Sigmoid colon (tissue), 7 donors: ENCODE data around the gene RBM19. TPM values are rescaled to one million over a fixed set of nuclear protein-coding genes. Genes with fewer than 3 reads are reported as not detected.

Source experiments
- DNase-seq: peaks from one replicate; pipeline ENCODE4 v3.0.0-alpha.2; 2019
- H3K27ac ChIP-seq, 4 donors: fragments of 200-600 bp; sonication (generic); one replicate each; pipeline ENCODE4 v1.5.1; 2016 to 2019; ENCODE audit warnings: mild to moderate bottlenecking in 1 of 4
- H3K27me3 ChIP-seq, 3 donors: fragments of 200-600 bp; sonication (generic); one replicate each; pipeline ENCODE4 v1.5.1; 2019; ENCODE audit warnings: mild to moderate bottlenecking in 1 of 3
- H3K36me3 ChIP-seq, 4 donors: fragments of 200-600 bp; sonication (generic); one replicate each; pipeline ENCODE4 v1.5.1; 2016 to 2019
- H3K4me1 ChIP-seq, 4 donors: fragments of 200-600 bp; sonication (generic); one replicate each; pipeline ENCODE4 v1.5.1; 2017 to 2019
- H3K4me3 ChIP-seq, 4 donors: fragments of 200-600 bp; sonication (generic); one replicate each; pipeline ENCODE4 v1.5.1; 2017 to 2019; ENCODE audit warnings: mild to moderate bottlenecking in 2 of 4, moderate library complexity in 1 of 4
- H3K9me3 ChIP-seq, 4 donors: fragments of 200-600 bp in 3 of 4; sonication (generic) in 3 of 4; one replicate each; pipeline versions ENCODE4 v1.5.1 to v1.6.1; 2013 to 2019
- CTCF ChIP-seq, 4 experiments: fragments of 450-650 bp in 3 of 4; fragments of 200-600 bp in 1 of 4; IDR thresholded peaks; one replicate each; pipeline ENCODE4 v1.5.1; 2016 to 2019; ENCODE audit warnings: antibody characterized with exemption in 4 of 4, mild to moderate bottlenecking in 3 of 4, moderate library complexity in 2 of 4
- EP300 ChIP-seq, 4 donors: sonication (generic); formaldehyde crosslinking; IDR thresholded peaks; one replicate each; pipeline ENCODE4 v1.6.1; 2017; ENCODE audit warnings: antibody characterized with exemption in 4 of 4
- POLR2A ChIP-seq, 2 donors: fragments of 450-650 bp; IDR thresholded peaks; one replicate each; pipeline ENCODE4 v1.6.1; 2016; ENCODE audit warnings: antibody characterized with exemption in 2 of 2, mild to moderate bottlenecking in 2 of 2, moderate library complexity in 2 of 2
- POLR2AphosphoS5 ChIP-seq, 4 donors: sonication (generic); formaldehyde crosslinking; IDR thresholded peaks; one replicate each; pipeline ENCODE4 v1.6.1; 2017; ENCODE audit warnings: antibody characterized with exemption in 4 of 4
- WGBS, 2 donors: extraction: QIAGEN DNeasy Blood & Tissue Kit; methylation state at CpG; one replicate each; pipeline ENCODE4 v1.1.7; 2013; 5-methylcytosine and 5-hydroxymethylcytosine counted together
- intact Hi-C: fragments of 100-400 bp; cut with DNase I; formaldehyde crosslinking; loops from one replicate; pipeline ENCODE4 v1.15.1; 2023
- polyA plus RNA-seq, 3 donors: library from polyadenylated mRNA; stranded (reverse); fragments of 200-250 nt; gene quantifications; one replicate each; pipeline ENCODE4 v1.2.3, GENCODE V29; 2013
- total RNA-seq, 4 donors: library from RNA; depleted of rRNA; stranded (reverse); fragments of >200 nt; gene quantifications; one replicate each; pipeline ENCODE4 v1.1.0, GENCODE V29; 2016
- donor health status: healthy with polysubstance abuse.
- donor health status: Bipolar disorder and iron deficiency.
- donor health status: healthy.

RBM19 gene
- total and polyA plus RNA-seq, 7 donors: 5.3 to 42.7 (median 23.6) TPM

GRCh38 chr12:113854385-113855142 is 111.6 kb downstream of the RBM19 start:
- intact Hi-C loops: no loop called here
- Histone ChIP-seq H3K4me3 (no peak overlapping the region), H3K4me1 (peaks cover 0 to 54% (median 18%) of the 10 kb centered on the region in 4 donors), H3K9me3 (no peaks in the 10 kb centered on the region), H3K27ac (no peak overlapping the region), H3K27me3 (no peaks in the 10 kb centered on the region), H3K36me3 (peaks cover 0 to 23% (median 5%) of the 10 kb centered on the region in 4 donors)
- TF ChIP-seq CTCF (IDR thresholded peaks at IDR 0.05): no peak
- no peak for TF ChIP-seq POLR2AphosphoS5 (IDR thresholded peaks at IDR 0.05)
- no peak for TF ChIP-seq EP300 (IDR thresholded peaks at IDR 0.05)
- no peak for TF ChIP-seq POLR2A (IDR thresholded peaks at IDR 0.05)
- no peak for DNase-seq
- WGBS, 2 donors: 89 to 96% methylated on average over 17 of the region's 17 CpGs

GRCh38 chr12:113853491-113853890 is 112.6 kb downstream of the RBM19 start:
- DNase-seq: no peak
- WGBS, 2 donors: 54 to 75% methylated on average over 4 of the region's 4 CpGs
- Histone ChIP-seq H3K9me3 (no peaks in the 10 kb centered on the region), H3K4me3 (no peak overlapping the region), H3K4me1 (peaks cover 0 to 63% (median 20%) of the 10 kb centered on the region in 4 donors), H3K36me3 (peaks cover 0 to 22% (median 5%) of the 10 kb centered on the region in 4 donors), H3K27me3 (no peaks in the 10 kb centered on the region), H3K27ac (peak overlapping the region in 1 of 4 donors; percentile 26)
- no peak for TF ChIP-seq POLR2A (IDR thresholded peaks at IDR 0.05)
- no peak for TF ChIP-seq POLR2AphosphoS5 (IDR thresholded peaks at IDR 0.05)
- no peak for TF ChIP-seq CTCF (IDR thresholded peaks at IDR 0.05)
- TF ChIP-seq EP300 (IDR thresholded peaks at IDR 0.05): no peak
- intact Hi-C loops: no loop called here

- 75 to 86% methylated on average over 24 of the region's 24 CpGs for WGBS, 2 donors
- H3K4me3 ChIP-seq: no peak overlapping the region
- H3K27me3 ChIP-seq: no peaks in the 10 kb centered on the region
- no peaks in the 10 kb centered on the region for H3K9me3 ChIP-seq
- peaks cover 0 to 16% (median 2%) of the 10 kb centered on the region in 4 donors for H3K36me3 ChIP-seq
- peak overlapping the region in 1 of 4 donors; percentile 26 for H3K27ac ChIP-seq
- TF ChIP-seq CTCF (IDR thresholded peaks at IDR 0.05) (no peak), EP300 (IDR thresholded peaks at IDR 0.05) (no peak), POLR2A (IDR thresholded peaks at IDR 0.05) (no peak), POLR2AphosphoS5 (IDR thresholded peaks at IDR 0.05) (no peak)
- H3K4me1 ChIP-seq: peaks cover 0 to 63% (median 20%) of the 10 kb centered on the region in 4 donors
- DNase-seq: no peak
- intact Hi-C loops: no loop called here
These were observed 113.2 kb downstream of the RBM19 start for GRCh38 chr12:113852695-113853490.

- no peaks in the 10 kb centered on the region for H3K9me3 ChIP-seq
- peaks cover 0 to 10% (median 0%) of the 10 kb centered on the region in 4 donors for H3K36me3 ChIP-seq
- H3K27ac ChIP-seq: no peak overlapping the region
- peaks cover 0 to 63% (median 20%) of the 10 kb centered on the region in 4 donors for H3K4me1 ChIP-seq
- no peak overlapping the region for H3K4me3 ChIP-seq
- 90 to 91% methylated on average over 5 of the region's 5 CpGs for WGBS, 2 donors
- intact Hi-C loops: no loop called here
- H3K27me3 ChIP-seq: no peaks in the 10 kb centered on the region
- no peak for TF ChIP-seq CTCF (IDR thresholded peaks at IDR 0.05)
- TF ChIP-seq EP300 (IDR thresholded peaks at IDR 0.05): no peak
- no peak for TF ChIP-seq POLR2AphosphoS5 (IDR thresholded peaks at IDR 0.05)
- no peak for TF ChIP-seq POLR2A (IDR thresholded peaks at IDR 0.05)
- DNase-seq: no peak
These were observed 113.9 kb downstream of the RBM19 start for GRCh38 chr12:113852264-113852663.
